HepG2 (cell line): ENCODE measurements around the gene TTLL1. TPM values are rescaled to one million over a fixed set of nuclear protein-coding genes. Genes with fewer than 3 reads are reported as not detected.

ENCODE experiments used
- ATAC-seq: fragments of 200-7000 bp; cut with Tn5 transposase; 3 replicates; pipeline ENCODE4 v1.9.1; 2020; ENCODE audit warnings: mild to moderate bottlenecking, moderate library complexity
- BruUV-seq: library from RNA; stranded (reverse); fragments of 400-500 nt; replicated peaks from 2 replicates; lab custom pipeline; 2021; lab: Mats Ljungman, UMichigan
- CTCF ChIA-PET: fragments of 300-600 bp; formaldehyde crosslinking; extraction: SDS; loops from one replicate; lab custom pipeline; 2021; ENCODE audit warnings: low total read pairs, inconsistent platforms, low intra/inter-chr PET ratio; lab: Yijun Ruan, JAX
- POLR2A ChIA-PET: fragments of 350-600 bp; sonication (Branson Sonifier 250); formaldehyde crosslinking; loops from one replicate; lab custom pipeline; 2020; ENCODE audit warnings: antibody characterized with exemption, inconsistent platforms; lab: Yijun Ruan, JAX
- DNase-seq: peaks from one replicate; pipeline ENCODE4 v3.0.0-alpha.2; 2015; ENCODE audit warnings: low spot score
- FAIRE-seq: peaks from 3 replicates; lab custom pipeline; 2011; peaks lifted over from hg19 to GRCh38; lab: Jason Lieb, UNC
- H2AFZ ChIP-seq: one replicate; pipeline ENCODE4 v1.6.1; 2011; ENCODE audit warnings: low read length, inconsistent platforms
- H3K27ac ChIP-seq: fragments of 300-600 bp; 3 replicates; pipeline ENCODE4 v1.8.0; 2011; ENCODE audit warnings: mixed run types, mild to moderate bottlenecking, mixed read lengths, low read length, inconsistent platforms; ENCODE audit not compliant: insufficient read depth; ENCODE audit errors: extremely low read length
- H3K27me3 ChIP-seq, 2 experiments: fragments of 200-600 bp in 1 of 2; 2 replicates in 1 of 2; 3 replicates in 1 of 2; pipeline versions ENCODE4 v1.6.0 to v1.8.0; 2011; ENCODE audit warnings: low read length in 2 of 2, mild to moderate bottlenecking in 2 of 2, moderate library complexity in 2 of 2, inconsistent platforms in 1 of 2; ENCODE audit not compliant: insufficient read depth in 2 of 2, control insufficient read depth in 1 of 2
- H3K36me3 ChIP-seq, 2 experiments: fragments of 200-600 bp in 1 of 2; replicated peaks in 1 of 2; 2 replicates in 1 of 2; 3 replicates in 1 of 2; pipeline versions ENCODE4 v1.5.1 to v1.8.0; 2011; ENCODE audit warnings: low read length in 2 of 2, inconsistent platforms in 1 of 2; ENCODE audit not compliant: insufficient read depth in 2 of 2, control insufficient read depth in 1 of 2
- H3K4me1 ChIP-seq: 2 replicates; pipeline ENCODE4 v1.5.1; 2012; ENCODE audit warnings: low read length, inconsistent platforms; ENCODE audit not compliant: insufficient read depth
- H3K4me2 ChIP-seq: 2 replicates; pipeline ENCODE4 v1.6.0; 2011; ENCODE audit warnings: low read depth, low read length, inconsistent platforms
- H3K4me3 ChIP-seq, 3 experiments: fragments of 200-600 bp in 1 of 3; sonication (generic), shearing (Covaris generic) in 1 of 3; replicated peaks in 1 of 3; 2 replicates each; pipeline ENCODE4 v1.5.1; 2011 to 2016; ENCODE audit warnings: low read length in 3 of 3, inconsistent platforms in 2 of 3, low read depth in 2 of 3, mild to moderate bottlenecking in 2 of 3, control low read depth in 1 of 3, mixed read lengths in 1 of 3; ENCODE audit not compliant: insufficient read depth in 1 of 3
- H3K79me2 ChIP-seq: one replicate; pipeline ENCODE4 v1.6.1; 2011; ENCODE audit warnings: low read length, inconsistent platforms; ENCODE audit not compliant: insufficient read depth
- H3K9ac ChIP-seq: 2 replicates; pipeline ENCODE4 v1.6.0; 2011; ENCODE audit warnings: mild to moderate bottlenecking, low read depth, low read length, inconsistent platforms; ENCODE audit not compliant: insufficient read depth
- H3K9me3 ChIP-seq: 2 replicates; pipeline ENCODE4 v1.5.1; 2012; ENCODE audit warnings: mild to moderate bottlenecking, low read length
- H4K20me1 ChIP-seq: 2 replicates; pipeline ENCODE4 v1.6.0; 2011; ENCODE audit warnings: inconsistent platforms, mild to moderate bottlenecking, low read length, moderate library complexity; ENCODE audit not compliant: insufficient read depth
- FOXP1 ChIP-seq, 2 experiments: fragments of 450-650 bp in 1 of 2; IDR thresholded peaks; 2 replicates each; pipeline ENCODE4 v1.6.1; 2017 to 2018; ENCODE audit warnings: antibody characterized with exemption in 1 of 2
- GLI4 ChIP-seq: sonication (generic); formaldehyde crosslinking; IDR thresholded peaks from 2 replicates; pipeline ENCODE4 v1.5.1; 2020; ENCODE audit warnings: missing genetic modification reagents, mild to moderate bottlenecking, moderate library complexity, borderline replicate concordance
- KAT2B ChIP-seq: fragments of 150-350 bp; IDR thresholded peaks from 2 replicates; pipeline ENCODE4 v1.6.1; 2014; ENCODE audit warnings: low read depth, low read length, borderline replicate concordance
- KDM2A ChIP-seq: sonication (generic); formaldehyde crosslinking; IDR thresholded peaks from 2 replicates; pipeline ENCODE4 v1.4.0; 2020; ENCODE audit warnings: low read depth, missing genetic modification reagents, borderline replicate concordance
- POLR2AphosphoS2 ChIP-seq: IDR thresholded peaks from 2 replicates; pipeline ENCODE4 v1.6.1; 2011; ENCODE audit warnings: low read depth, low read length, improper control_type of control experiment
- STAG1 ChIP-seq: sonication (generic); formaldehyde crosslinking; IDR thresholded peaks from 2 replicates; pipeline ENCODE4 v1.4.0; 2020; ENCODE audit warnings: missing genetic modification reagents
- TEF ChIP-seq: sonication (generic); formaldehyde crosslinking; IDR thresholded peaks from 2 replicates; pipeline ENCODE4 v1.5.0; 2020; ENCODE audit warnings: missing genetic modification reagents
- ZBTB46 ChIP-seq: sonication (generic); formaldehyde crosslinking; IDR thresholded peaks from 2 replicates; pipeline ENCODE4 v1.4.0; 2020; ENCODE audit warnings: mild to moderate bottlenecking, missing genetic modification reagents, borderline replicate concordance
- ZNF512B ChIP-seq: sonication (generic); formaldehyde crosslinking; IDR thresholded peaks from 2 replicates; pipeline ENCODE4 v1.5.1; 2020; ENCODE audit warnings: missing genetic modification reagents, mild to moderate bottlenecking, borderline replicate concordance
- WGBS: methylation state at CpG from one replicate; pipeline ENCODE4 v1.1.6; 2017; ENCODE audit warnings: low lambda C conversion rate; 5-methylcytosine and 5-hydroxymethylcytosine counted together
- in situ Hi-C: cut with HindIII; loops from 2 replicates; pipeline ENCODE4 v1.10.0; 2017; ENCODE audit warnings: low pct_unique_long_range_greater_than_20kb; ENCODE audit not compliant: extremely low pct_ligation_motif_present
- intact Hi-C: fragments of 100-400 bp; cut with micrococcal nuclease; formaldehyde crosslinking; loops from one replicate; pipeline ENCODE4 v1.10.0; 2022; ENCODE audit not compliant: unreplicated experiment
- polyA plus RNA-seq, 8 experiments: library from polyadenylated mRNA; depleted of rRNA in 3 of 8; stranded (reverse) in 7 of 8; unstranded in 1 of 8; fragments of >200 nt; fragmentation: Illumina TruSeq in 4 of 8; extraction: Trizol in 4 of 8; gene quantifications; 2 replicates each; pipeline versions ENCODE4 v1.2.1 to v1.2.3, GENCODE V29; 2011 to 2016; ENCODE audit warnings: low read depth in 4 of 8, missing spikeins in 1 of 8, mixed read lengths in 1 of 8; ENCODE audit not compliant: insufficient read depth in 1 of 8
- total RNA-seq, 5 experiments: library from RNA; depleted of rRNA; stranded (reverse); fragments of >200 nt; fragmentation: Illumina TruSeq; extraction: Trizol; gene quantifications; 2 replicates each; pipeline ENCODE4 v1.2.3, GENCODE V29; 2016; ENCODE audit warnings: low read depth in 1 of 5

Gene TTLL1
- total and polyA plus RNA-seq, 2 of the 13 experiments (the other 11 are each of a cell fraction or from before 2014, with no cell fraction given): 1.6 to 5.3 TPM

- POLR2A ChIA-PET: interaction anchor here (1.0 to 6.1 kb wide), 16 partner anchors 9 to 125 kb away, joined by 3 to 185 read pairs (median 10); partner anchors contain the start of gene PACSIN2
- ATAC-seq: no peak
- no peaks in the 10 kb centered on the region for H3K27me3 ChIP-seq
- WGBS: 26% methylated on average over 9 of the region's 9 CpGs
- peak overlapping the region; percentile 49 to 81 (median 64) for H3K4me3 ChIP-seq
- peaks cover 94% of the 10 kb centered on the region for H3K4me1 ChIP-seq
- H3K9ac ChIP-seq: peak overlapping the region; percentile 85; the same call in 1 of the 2 replicates
- H3K36me3 ChIP-seq: 0 out of 5 replicates have a peak, but pooled peaks cover 0 to 3% of the 10 kb centered on the region in 2 experiments
- CTCF ChIA-PET: no interaction called here
- H3K79me2 ChIP-seq: peaks cover 77% of the 10 kb centered on the region
- peaks cover 12% of the 10 kb centered on the region for H4K20me1 ChIP-seq
- peak overlapping the region; percentile 100 for H3K27ac ChIP-seq
- peak overlapping the region; percentile 100 for H3K4me2 ChIP-seq
- intact Hi-C loops: loop anchor here (2.0 to 10.0 kb wide), 3 partner anchors 14 to 48 kb away; no protein-coding TSS in a partner anchor
- no peak overlapping the region for H2AFZ ChIP-seq
- DNase-seq: no peak
- H3K9me3 ChIP-seq: no peaks in the 10 kb centered on the region
- in situ Hi-C loops: loop anchor here (5.0 kb wide), 1 partner anchor 51 kb away; no protein-coding TSS in a partner anchor
- FAIRE-seq: peak; percentile 15
- no TSS peak for BruUV-seq
- TF ChIP-seq FOXP1 (IDR thresholded peaks at IDR 0.05): no peak
- no peak for TF ChIP-seq FOXP1 (CRISPR knock-in tag; IDR thresholded peaks at IDR 0.05)
- no peak for TF ChIP-seq ZNF512B (CRISPR knock-in tag)
- TF ChIP-seq POLR2AphosphoS2: no peak
- no peak for TF ChIP-seq GLI4 (CRISPR knock-in tag)
- TF ChIP-seq KDM2A (CRISPR knock-in tag): no peak
- no peak for TF ChIP-seq ZBTB46 (CRISPR knock-in tag)
- TF ChIP-seq STAG1: 0 out of 2 replicates have a peak, but pooled peaks have one; percentile 3
- no peak for TF ChIP-seq TEF (CRISPR knock-in tag)
- TF ChIP-seq KAT2B: no peak
Measured at GRCh38 chr22:42992886-42993479, 96.2 kb downstream of the TTLL1 start.
